NK-92 (cell line): ENCODE data around the gene KRABD2.
A peak's percentile ranks its signal among the peaks of the same experiment; 100 is the strongest.
"Not testable (repeated sequence)": the region's sequence is repeated elsewhere in the genome, so short reads cannot be mapped to it uniquely, and the experiment has no call there.

Experiments
- DNase-seq: peaks from one replicate; lab custom pipeline; 2025; ENCODE audit not compliant: unreplicated experiment; lab: John Stamatoyannopoulos, UW

The KRABD2 gene

GRCh38 chr17:8392674-8393469, 16.4 kb upstream of the KRABD2 start:
- no peak for DNase-seq

DNA sequence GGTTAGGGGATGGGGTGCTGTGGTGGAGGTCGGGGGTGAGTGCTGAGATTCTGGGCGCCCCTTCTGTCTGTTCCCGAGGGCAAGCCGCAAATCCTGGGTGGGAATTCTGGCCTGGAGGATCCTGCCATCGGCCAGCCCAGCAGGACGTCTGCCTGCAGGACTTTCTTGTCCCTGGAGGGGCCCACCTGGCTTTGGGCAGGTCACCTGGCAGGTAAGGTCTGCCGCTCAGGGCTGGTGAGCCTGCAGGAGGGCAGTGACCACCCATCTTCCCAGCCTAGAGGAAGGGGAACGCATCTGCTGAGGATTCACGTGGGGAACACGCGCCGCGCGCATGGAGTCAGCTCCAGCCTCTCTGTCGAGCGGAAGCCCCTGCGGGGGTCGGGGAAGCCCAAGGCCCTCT, 15.8 kb upstream of the KRABD2 start:
- no peak for DNase-seq

- DNase-seq, result no peak
Observed at GRCh38 chr17:8391711-8392110, 15.2 kb upstream of the KRABD2 start.

- no peak for DNase-seq
Observed at GRCh38 chr17:8387914-8388651, 11.6 kb upstream of the KRABD2 start.

DNA sequence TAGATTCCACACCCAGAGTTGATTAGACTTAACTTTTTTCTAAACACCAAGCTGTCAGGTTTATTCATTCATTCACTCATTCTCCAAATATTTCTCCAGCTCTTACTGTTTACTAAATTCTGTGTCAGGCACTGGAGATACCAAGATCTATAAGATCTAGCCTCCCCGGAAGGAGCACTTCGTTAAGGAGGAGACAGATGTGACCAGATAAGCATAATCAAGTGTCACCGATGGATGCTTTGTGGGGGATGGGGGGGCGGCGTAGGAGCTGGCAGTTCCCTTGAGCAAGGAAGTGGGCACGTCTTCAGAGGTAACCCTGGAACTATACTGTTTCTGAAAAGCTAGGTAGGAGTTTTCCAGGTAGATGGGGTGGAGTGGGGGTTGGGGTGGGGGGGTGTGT, 10.3 kb upstream of the KRABD2 start:
- no peak for DNase-seq

DNA sequence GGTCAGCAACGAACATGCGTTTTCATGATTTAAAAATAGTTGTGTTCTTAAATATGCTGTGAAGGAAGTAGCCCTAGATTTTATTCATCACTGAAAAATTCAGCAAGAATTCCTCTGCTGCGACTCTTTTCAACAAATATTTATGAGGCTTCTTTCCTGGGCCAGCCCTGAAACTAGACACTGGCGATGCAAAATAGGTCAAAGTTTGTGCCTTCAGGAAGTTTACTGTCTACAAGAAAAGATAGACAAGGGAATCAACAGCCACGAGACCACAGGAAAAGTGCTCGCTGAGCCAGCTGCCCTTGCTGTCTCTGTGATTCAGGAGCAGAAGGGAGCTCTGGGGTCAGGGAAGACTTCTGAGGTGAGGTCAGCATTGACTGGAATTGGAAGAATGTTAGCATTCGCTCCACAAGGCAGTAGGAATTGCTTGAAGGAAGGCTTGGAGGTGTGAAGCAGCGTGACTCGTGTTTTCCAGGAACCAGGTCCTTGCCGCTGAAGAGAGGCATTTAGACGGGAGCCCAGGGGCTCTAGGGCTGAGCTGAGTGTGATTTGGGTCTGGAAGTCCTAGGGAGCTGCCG, 8.4 kb upstream of the KRABD2 start:
- DNase-seq, result no peak

GRCh38 chr17:8383143-8383822, 6.8 kb upstream of the KRABD2 start, which contains the start of gene RPL26:
Gene RPL26 (minus strand): TSS chr17:8383193. CDS start chr17:8382310, 883 bp downstream.
- DNase-seq, result peak; percentile 75

- DNase-seq, result no peak
Observed at GRCh38 chr17:8382880-8383142, 6.3 kb upstream of the KRABD2 start.

DNA sequence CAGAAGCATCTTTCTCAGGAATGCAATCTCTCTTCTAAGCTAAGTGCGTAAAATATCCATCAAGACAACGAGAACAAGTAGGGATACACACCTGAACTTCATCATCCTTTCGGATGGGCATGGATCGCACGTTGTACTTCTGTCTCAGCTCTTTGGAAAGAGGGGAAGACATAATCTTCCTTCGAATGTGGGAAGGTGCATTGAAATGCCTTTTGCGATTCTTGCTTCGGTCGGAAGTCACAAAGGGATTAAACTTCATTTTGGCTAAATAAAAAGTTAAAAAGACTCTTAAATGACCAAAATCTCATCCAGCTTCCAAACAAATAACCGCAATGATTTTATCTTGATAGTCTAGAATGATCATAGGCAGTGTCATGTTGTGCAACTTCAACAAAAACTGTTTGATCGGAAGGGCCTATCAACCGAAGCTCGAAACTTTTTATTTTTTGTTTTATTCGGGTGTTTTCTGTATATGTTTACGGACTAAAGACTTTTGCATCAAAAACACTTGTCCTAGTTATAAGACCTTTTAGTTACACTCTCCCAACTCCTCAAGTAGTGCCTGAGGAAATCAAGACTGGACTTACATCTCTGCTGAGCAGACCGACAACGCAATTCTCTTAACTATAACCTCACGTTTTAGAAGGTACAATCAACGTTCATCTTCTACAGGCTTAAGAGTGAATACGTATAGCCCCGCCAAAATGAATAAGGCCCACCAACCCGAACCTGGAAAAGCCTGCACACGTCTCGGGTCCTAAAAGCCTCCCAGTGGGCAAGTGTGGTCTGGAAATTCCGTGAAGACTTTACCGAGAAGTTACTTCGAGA, 5.8 kb upstream of the KRABD2 start:
- DNase-seq, result no peak

DNA sequence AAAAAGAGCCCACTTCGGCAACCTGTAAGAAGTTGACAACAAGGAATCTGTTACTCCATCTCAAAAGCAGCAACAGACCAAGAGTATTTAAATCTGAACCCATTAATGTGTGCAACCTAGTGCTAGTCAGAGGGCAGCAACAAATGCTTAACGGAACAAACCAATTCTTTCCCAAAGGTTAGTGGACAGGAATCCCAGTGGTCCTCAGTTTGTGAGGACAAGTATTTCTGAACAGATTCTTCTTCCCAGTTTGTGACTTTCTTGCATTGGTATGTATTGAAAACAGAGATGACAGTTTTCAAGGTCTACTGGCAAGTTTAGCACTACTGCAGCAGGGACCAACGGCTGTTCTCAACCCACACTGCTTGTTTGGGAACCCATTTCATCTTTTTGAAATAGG, 3.5 kb upstream of the KRABD2 start:
- DNase-seq, result no peak

GRCh38 chr17:8378117-8378516, 1.6 kb upstream of the KRABD2 start:
- not testable (repeated sequence) for DNase-seq

- no peak for DNase-seq
Observed at GRCh38 chr17:8377422-8377821, 918 bp upstream of the KRABD2 start.

- DNase-seq, result no peak
Observed at GRCh38 chr17:8375738-8376259, 705 bp downstream of the KRABD2 start.

GRCh38 chr17:8373856-8374255, 2.6 kb downstream of the KRABD2 start:
- DNase-seq, result not testable (repeated sequence)

DNA sequence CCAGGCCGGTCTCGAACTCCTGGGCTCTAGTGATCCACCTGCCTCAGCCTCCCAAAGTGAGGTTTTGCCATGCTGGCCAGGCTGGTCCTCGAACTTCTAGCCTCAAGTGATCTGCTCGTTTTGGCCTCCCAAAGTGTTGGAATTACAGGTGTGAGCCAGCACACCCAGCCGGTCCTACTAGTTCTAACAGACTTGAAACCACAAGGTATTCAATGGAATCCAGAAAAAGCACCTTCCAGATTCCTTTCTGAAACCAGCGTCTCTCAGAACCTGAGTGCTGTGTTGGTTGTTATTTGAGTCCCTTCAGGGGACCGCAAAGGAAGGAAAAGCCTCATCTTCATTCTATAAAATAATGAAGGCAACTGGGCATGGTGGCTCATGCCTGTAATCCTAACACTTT, 4.1 kb downstream of the KRABD2 start:
- DNase-seq, result no peak

DNA sequence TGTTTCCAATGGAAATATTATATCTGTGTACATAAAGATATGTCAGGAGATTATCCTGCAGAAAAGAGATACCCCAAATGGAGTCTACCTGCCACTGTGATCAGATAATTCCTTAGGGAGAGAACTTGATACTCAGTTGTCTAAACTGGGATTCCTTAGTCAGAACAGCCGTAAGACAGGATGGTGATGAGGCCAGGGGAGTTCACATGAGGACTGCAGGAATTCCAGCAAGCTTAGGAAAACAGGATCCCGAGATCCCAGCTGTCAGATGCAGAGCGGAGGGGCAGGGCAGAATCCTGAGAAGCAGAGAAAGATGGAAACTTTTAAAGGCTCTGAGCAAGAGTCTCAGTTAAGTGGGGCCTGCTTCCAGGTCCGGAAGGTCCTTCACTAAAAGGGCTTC, 4.7 kb downstream of the KRABD2 start:
- no peak for DNase-seq

DNA sequence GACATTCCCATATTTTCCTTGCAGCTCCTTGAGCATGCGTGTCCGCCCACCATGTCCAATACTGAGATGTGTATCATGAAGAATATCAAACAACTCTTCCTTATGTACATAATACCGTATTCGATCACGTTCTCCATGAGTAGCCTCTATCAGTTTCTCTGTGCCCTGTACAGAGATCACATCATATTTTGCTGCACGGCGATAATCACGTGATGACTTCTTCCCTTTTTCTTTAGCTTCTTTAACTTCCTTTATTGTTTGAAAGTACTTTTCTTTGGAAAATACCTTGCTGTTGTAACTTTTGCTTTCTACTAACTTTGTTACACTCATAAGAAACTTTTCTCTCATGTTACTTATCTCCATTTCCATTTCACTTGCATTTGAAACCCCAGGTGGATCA, 6.6 kb downstream of the KRABD2 start:
- DNase-seq, result no peak

- DNase-seq, result no peak
Observed at GRCh38 chr17:8368193-8368592, 8.3 kb downstream of the KRABD2 start.

GRCh38 chr17:8366231-8366630, 10.3 kb downstream of the KRABD2 start:
- no peak for DNase-seq

DNA sequence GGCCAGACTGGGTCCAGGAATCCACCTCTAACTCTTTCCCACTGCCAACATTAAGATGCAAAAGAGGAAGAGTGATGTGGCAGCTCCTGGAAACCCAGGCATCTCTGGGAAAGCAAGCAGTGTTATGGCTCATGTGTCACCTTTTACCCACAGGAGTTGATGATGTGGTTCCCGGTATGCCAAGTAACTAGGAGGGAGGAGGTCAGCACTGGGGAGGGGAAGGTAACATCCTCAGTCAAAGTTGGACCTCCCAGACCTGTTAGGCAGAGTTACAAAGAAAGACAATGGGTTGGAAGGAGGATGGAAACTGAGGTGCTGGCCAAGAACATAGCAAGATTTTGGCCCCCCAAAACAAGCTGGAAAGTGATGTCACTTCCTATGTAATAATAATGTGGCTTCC, 11.4 kb downstream of the KRABD2 start:
- no peak for DNase-seq
